ENCODE data around the gene BTBD2.

GRCh38 chr19:2015608-2015950 is at the start of gene BTBD2:
- 0 out of 2 replicates have a peak, but pooled peaks have one; percentile 33 for TF ChIP-seq POLR2AphosphoS5 (IDR thresholded peaks at IDR 0.05; ENCODE audit: low read depth)
- TF ChIP-seq CTCF (conservative IDR thresholded peaks at IDR 0.05; ENCODE audit: low read depth in 2 of 2), result no peak
- TF ChIP-seq EZH2 (IDR thresholded peaks at IDR 0.05; ENCODE audit: low read depth, unreplicated experiment), result no peak
- no peak for TF ChIP-seq ETS1 (IDR thresholded peaks at IDR 0.05)
- TF ChIP-seq CREB1 (CRISPR knock-in tag; IDR thresholded peaks at IDR 0.05; ENCODE audit: low read depth), result no peak
- no peak for TF ChIP-seq REST (IDR thresholded peaks at IDR 0.05; ENCODE audit: unreplicated experiment)
- no peak for TF ChIP-seq ZNF331 (CRISPR knock-in tag; IDR thresholded peaks at IDR 0.05; ENCODE audit: low read depth)
- no peak for TF ChIP-seq EZH2phosphoT487 (IDR thresholded peaks at IDR 0.05; ENCODE audit: unreplicated experiment)
